Ectodermal cell (in vitro differentiated cells): ENCODE measurements around the gene FAM124A. TPM values are rescaled to one million over a fixed set of nuclear protein-coding genes. Genes with fewer than 3 reads are reported as not detected.

ENCODE experiments used
- H3K27ac ChIP-seq: 2 replicates; pipeline ENCODE4 v1.7.0; 2013; ENCODE audit warnings: mild to moderate bottlenecking, low read depth, low read length; ENCODE audit not compliant: insufficient read depth, poor library complexity, severe bottlenecking
- H3K27me3 ChIP-seq: 2 replicates; pipeline ENCODE4 v1.7.0; 2013; ENCODE audit warnings: mild to moderate bottlenecking, low read length; ENCODE audit not compliant: insufficient read depth, control insufficient read depth, poor library complexity, severe bottlenecking
- H3K36me3 ChIP-seq: one replicate; pipeline ENCODE4 v1.7.0; 2013; ENCODE audit warnings: low read length; ENCODE audit not compliant: control insufficient read depth, insufficient read depth
- H3K4me1 ChIP-seq: one replicate; pipeline ENCODE4 v1.7.0; 2013; ENCODE audit warnings: low read length; ENCODE audit not compliant: control insufficient read depth, insufficient read depth
- H3K4me3 ChIP-seq: 2 replicates; pipeline ENCODE4 v1.7.0; 2013; ENCODE audit warnings: low read depth, low read length, control low read depth; ENCODE audit not compliant: insufficient read depth
- H3K9me3 ChIP-seq: 2 replicates; pipeline ENCODE4 v1.7.0; 2013; ENCODE audit warnings: mild to moderate bottlenecking, low read length, moderate library complexity; ENCODE audit not compliant: control insufficient read depth
- WGBS, 2 experiments: methylation state at CpG; one replicate each; pipeline ENCODE4 v1.1.7; 2013; ENCODE audit warnings: missing lambda C conversion rate in 2 of 2; 5-methylcytosine and 5-hydroxymethylcytosine counted together
- polyA plus RNA-seq, 4 experiments: library from polyadenylated mRNA; stranded (reverse); fragments of 50-300 nt; gene quantifications; one replicate each; pipeline ENCODE4 v1.2.3, GENCODE V29; 2013

The FAM124A gene, protein sequence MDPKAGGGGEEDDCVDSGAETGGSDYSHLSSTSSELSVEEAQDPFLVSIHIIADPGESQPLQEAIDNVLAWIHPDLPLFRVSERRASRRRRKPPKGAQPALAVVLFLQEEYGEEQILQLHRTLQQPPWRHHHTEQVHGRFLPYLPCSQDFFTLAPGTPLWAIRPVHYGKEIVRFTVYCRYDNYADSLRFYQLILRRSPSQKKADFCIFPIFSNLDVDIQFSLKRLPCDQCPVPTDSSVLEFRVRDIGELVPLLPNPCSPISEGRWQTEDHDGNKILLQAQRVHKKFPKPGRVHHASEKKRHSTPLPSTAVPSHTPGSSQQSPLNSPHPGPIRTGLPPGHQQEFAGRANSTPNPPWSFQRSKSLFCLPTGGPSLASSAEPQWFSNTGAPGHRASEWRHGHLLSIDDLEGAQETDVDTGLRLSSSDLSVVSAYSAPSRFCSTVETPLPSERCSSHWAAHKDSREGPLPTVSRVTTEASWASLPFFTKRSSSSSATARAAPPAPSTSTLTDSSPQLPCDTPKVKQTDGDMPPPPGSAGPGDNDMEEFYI
- 25.9 TPM for polyA plus RNA-seq (2013, experiment 1 of 4)
- 37.7 TPM for polyA plus RNA-seq (2013, experiment 2 of 4)
- polyA plus RNA-seq (2013, experiment 3 of 4): 27.4 TPM
- 29.0 TPM for polyA plus RNA-seq (2013, experiment 4 of 4)

DNA sequence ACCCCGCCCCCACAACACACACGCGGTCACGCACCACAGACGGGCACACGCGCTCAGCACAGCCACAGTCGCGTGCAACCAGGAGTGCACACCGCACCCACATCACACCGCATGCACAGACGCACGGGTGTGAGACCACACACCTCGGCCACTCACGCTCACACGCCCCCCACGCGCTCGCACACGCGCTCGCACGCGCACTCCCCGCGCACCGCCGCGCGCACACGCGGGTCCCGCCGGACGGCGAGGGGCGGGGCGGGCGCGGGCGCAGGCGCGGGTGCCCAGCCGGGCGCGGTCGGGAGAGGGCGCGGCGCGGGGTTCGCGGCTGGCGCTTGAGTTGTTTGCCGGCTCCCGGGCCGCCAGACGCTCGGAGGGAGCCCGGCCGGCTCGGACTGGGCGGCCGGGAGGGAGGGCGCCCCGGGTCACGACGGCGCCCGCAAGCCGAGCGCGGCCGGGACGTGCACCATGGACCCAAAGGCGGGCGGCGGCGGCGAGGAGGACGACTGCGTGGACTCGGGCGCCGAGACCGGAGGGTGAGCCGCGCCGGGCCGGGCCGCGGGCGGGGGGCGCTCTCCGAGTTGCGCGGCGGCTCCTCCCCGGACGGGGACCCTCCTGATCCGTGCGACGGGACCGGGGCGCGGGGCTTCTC lies at the start of gene FAM124A:
Gene FAM124A (plus strand): TSS at position 362 of the 649 bp plus-strand sequence. CDS start 104 bp downstream, at position 466.
- Histone ChIP-seq H3K27ac (no peak within 1 kb of the TSS), H3K9me3 (no peaks in the 10 kb centered on the region), H3K4me1 (peaks cover 16% of the 10 kb centered on the region), H3K36me3 (no peaks in the 10 kb centered on the region), H3K4me3 (peak within 1 kb of the TSS; percentile 70), H3K27me3 (peaks cover 14% of the 10 kb centered on the region)
- WGBS, 2 experiments: 0% methylated on average over 106 of the region's 106 CpGs

DNA sequence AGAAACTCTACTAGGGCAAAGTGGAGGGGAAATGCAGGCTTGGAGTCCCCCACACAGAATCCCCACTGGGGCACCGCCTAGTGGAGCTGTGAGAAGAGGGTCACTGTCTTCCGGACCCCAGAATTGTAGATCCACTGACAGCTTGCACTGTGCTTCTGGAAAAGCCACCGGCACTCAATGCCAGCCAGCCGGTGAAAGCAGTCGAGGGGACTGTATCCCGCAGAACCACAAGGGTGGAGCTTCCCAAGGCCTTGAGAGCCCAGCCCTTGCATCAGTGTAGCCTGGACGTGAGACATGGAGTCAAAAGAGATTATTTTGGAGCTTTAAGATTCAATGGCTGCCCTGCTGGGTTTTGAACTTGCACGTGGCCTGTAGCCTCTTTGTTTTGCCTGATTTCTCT lies 47.2 kb upstream of the FAM124A start:
- Histone ChIP-seq H3K4me3 (no peak overlapping the region), H3K9me3 (no peaks in the 10 kb centered on the region), H3K4me1 (peaks cover 4% of the 10 kb centered on the region), H3K36me3 (peaks cover 5% of the 10 kb centered on the region), H3K27me3 (no peaks in the 10 kb centered on the region), H3K27ac (no peak overlapping the region)
- 53 to 62% methylated on average over 8 of the region's 8 CpGs for whole genome bisulfite sequencing, 2 experiments

DNA sequence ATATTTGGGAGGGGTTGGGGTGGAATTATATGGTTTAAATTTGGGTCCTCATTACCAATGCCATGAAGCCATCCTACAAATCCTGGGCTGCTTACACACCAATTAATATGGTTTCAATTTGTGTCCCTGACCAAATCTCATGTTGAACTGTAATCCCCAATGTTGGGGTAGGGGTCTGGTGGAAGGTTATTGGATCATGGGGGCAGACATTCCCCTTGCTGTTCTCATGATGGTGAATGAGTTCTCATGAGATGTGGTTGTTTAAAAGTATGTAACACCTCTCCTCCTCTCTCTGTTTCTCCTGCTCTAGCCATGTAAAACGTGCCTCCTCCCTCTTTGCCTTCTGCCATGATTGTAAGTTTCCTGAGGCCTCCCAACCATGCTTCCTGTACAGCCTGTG lies 46.6 kb upstream of the FAM124A start:
- Histone ChIP-seq H3K27ac (no peak overlapping the region), H3K4me3 (no peak overlapping the region), H3K4me1 (peaks cover 4% of the 10 kb centered on the region), H3K27me3 (no peaks in the 10 kb centered on the region), H3K9me3 (no peaks in the 10 kb centered on the region), H3K36me3 (peaks cover 5% of the 10 kb centered on the region)
- 73 to 84% methylated on average over 1 of the region's 1 CpG for WGBS, 2 experiments

DNA sequence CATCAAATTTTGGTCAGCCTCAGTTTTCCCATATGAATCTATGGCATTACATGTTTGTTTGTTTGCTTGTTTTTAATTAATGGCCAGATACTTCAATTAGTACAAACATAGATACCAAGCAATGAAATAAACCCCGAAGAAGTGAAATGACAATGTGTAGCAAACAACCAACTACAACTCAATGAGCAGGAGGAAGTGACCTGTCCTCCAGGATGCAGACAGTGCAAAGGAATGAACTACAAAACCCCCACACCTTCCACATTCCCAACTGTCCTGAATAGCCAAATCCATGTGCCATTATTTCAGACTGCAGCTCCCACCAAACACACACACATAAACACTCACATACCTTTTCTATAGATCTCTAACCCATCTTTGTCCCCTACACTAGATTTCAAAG lies 45.0 kb upstream of the FAM124A start:
- Histone ChIP-seq H3K9me3 (no peaks in the 10 kb centered on the region), H3K36me3 (peaks cover 5% of the 10 kb centered on the region), H3K4me1 (peaks cover 4% of the 10 kb centered on the region), H3K27ac (no peak overlapping the region), H3K4me3 (no peak overlapping the region), H3K27me3 (no peaks in the 10 kb centered on the region)
- 87 to 97% methylated on average over 1 of the region's 1 CpG for WGBS, 2 experiments

DNA sequence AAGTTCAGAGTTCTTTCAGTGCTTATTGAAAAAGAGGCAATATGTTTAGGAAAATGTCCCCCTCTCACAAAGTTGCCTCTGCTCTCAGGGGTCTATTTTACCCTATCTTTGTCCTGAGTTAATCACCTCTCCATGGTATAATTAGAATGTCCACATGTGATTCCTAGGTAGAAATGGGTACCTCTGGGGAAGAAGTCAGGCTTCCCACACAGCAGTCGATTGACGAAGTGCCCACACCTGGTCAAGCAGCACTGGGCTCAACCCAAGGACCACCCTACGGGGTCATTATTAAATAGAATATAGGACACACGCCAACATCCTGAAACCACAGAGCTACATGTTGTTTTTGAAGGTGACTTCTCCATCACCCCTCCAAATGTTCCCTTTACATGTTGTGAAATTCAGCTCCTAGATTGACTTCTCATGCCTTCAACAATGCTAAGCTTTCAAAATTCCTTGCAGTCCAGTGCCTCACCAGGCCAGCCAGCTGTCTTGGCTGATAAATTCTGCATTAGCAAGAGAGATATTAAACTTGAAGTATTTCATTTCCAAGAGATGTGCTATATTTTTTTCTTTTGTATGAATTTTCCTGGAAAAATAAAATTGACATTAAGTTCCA lies 43.6 kb upstream of the FAM124A start:
- H3K36me3 ChIP-seq: peaks cover 5% of the 10 kb centered on the region
- H3K27ac ChIP-seq: no peak overlapping the region
- H3K4me3 ChIP-seq: no peak overlapping the region
- WGBS, 2 experiments: 95 to 97% methylated on average over 4 of the region's 4 CpGs
- peaks cover 4% of the 10 kb centered on the region for H3K4me1 ChIP-seq
- H3K9me3 ChIP-seq: no peaks in the 10 kb centered on the region
- H3K27me3 ChIP-seq: no peaks in the 10 kb centered on the region

DNA sequence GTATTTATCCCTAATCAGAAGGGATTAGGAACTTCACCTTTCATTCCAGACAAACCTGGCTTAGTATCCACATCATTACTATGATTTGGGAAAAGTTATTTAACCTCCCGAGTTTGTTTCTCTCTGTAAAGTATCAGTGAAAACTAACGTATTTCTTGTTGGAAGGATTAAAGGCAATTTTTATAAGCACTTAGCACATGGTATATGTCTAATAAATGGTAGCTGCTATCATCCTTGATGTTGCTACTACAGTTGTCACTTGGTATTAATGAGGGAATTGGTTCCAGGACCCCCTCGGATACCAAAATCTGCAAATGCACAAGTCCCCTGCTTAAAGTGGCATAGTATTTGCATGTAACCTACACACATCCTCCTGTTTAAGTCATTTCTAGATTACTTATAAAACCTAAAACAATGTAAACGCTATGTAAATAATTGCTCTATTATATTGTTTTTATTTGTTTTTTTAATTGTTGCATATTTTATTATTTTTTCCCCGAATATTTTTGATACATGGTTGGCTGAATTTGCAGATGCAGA lies 42.7 kb upstream of the FAM124A start:
- Histone ChIP-seq H3K27me3 (no peaks in the 10 kb centered on the region), H3K36me3 (peaks cover 5% of the 10 kb centered on the region), H3K27ac (no peak overlapping the region), H3K9me3 (no peaks in the 10 kb centered on the region), H3K4me1 (peaks cover 4% of the 10 kb centered on the region), H3K4me3 (no peak overlapping the region)
- WGBS, 2 experiments: 94% methylated on average over 4 of the region's 5 CpGs

DNA sequence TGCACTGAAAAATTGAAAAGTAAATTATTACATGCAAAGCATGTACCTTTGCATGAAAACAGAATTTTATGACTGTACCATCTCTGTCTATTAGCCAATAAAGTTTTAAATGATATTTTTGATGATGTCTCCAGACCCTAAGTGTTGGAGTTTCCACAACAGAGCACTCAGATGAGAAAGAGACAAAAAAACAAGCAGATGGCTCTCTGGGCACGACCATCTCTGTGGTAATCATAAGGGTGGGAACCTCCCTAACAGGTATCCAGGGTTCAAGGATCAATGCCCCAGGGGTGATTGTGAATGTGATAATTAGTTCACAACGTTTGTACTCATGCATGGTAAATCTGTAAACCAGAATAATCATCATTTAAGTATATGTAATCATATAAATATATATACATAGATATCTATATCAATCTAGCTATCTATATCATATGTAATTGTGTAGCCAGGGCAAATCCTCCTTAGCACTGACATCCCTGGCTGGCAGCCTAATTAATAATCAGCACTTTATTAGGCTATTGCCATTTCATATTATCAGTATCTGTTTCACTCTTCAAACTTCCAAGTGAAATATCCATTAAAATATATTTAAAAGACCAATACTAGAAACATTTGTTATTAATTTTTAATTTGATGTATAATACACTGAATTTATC lies 41.2 kb upstream of the FAM124A start:
- peaks cover 5% of the 10 kb centered on the region for H3K36me3 ChIP-seq
- H3K4me1 ChIP-seq: no peaks in the 10 kb centered on the region
- H3K9me3 ChIP-seq: no peaks in the 10 kb centered on the region
- no peak overlapping the region for H3K4me3 ChIP-seq
- no peak overlapping the region for H3K27ac ChIP-seq
- no peaks in the 10 kb centered on the region for H3K27me3 ChIP-seq
- WGBS, 2 experiments: 79 to 93% methylated on average over 1 of the region's 2 CpGs

DNA sequence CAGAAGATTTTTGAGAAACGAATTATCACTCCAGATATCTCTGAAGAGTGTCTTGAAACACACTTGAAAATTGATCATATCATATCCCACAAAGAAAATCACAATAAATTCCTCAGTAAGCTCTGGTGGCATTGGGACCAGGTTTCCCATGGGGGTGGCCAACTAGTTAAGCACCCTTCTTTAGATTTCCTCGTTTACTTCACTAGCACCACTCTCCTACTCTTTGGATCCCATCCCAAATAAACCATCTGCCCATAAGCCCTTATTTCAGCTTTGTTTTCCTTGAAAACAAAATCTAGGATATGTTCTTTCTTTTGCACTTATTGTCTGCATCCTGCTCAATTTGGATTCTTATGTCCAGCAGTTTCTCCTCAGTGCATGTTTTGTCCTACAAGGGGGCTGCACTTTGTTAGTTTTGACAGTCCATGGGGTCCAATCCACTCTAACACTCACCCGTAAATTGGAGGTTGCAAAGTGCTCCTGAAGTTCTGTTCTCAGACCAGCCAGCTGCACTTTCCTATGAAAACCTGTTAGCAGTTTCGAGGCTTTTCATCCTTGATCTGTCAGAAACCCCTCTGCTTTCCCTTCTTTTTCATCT lies 40.3 kb upstream of the FAM124A start:
- peaks cover 3% of the 10 kb centered on the region for H3K36me3 ChIP-seq
- no peak overlapping the region for H3K4me3 ChIP-seq
- no peaks in the 10 kb centered on the region for H3K9me3 ChIP-seq
- no peaks in the 10 kb centered on the region for H3K4me1 ChIP-seq
- 91 to 94% methylated on average over 4 of the region's 4 CpGs for WGBS, 2 experiments
- no peak overlapping the region for H3K27ac ChIP-seq
- H3K27me3 ChIP-seq: no peaks in the 10 kb centered on the region

DNA sequence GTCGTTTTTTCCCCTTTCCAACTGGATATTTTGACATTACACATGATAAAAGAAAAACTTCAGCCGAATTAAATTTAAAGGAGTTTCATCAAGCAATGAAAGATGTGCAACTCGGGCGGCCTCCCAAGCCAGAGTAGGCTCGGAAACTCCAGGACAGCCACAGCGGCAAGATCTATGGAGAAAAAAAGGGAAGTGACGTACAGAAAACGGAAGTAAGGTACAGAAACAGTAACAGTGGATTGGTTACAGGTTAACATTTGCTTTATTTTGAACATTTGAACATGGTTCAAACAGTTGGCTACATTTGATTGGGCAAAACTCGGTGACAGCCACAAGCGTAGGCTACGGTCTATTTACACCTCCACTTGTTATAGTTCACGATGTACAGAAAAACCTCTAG lies 30.5 kb upstream of the FAM124A start:
- no peaks in the 10 kb centered on the region for H3K4me1 ChIP-seq
- H3K9me3 ChIP-seq: no peaks in the 10 kb centered on the region
- 95 to 96% methylated on average over 12 of the region's 12 CpGs for WGBS, 2 experiments
- no peaks in the 10 kb centered on the region for H3K36me3 ChIP-seq
- no peak overlapping the region for H3K27ac ChIP-seq
- no peaks in the 10 kb centered on the region for H3K27me3 ChIP-seq
- H3K4me3 ChIP-seq: no peak overlapping the region
